Fibroblast of pulmonary artery (primary cell): ENCODE results near the gene ATXN7L3.

Source experiments
- DNase-seq: peaks from one replicate; pipeline ENCODE4 v3.0.0-alpha.2; 2010; ENCODE audit warnings: low read depth
- H3K4me3 ChIP-seq: replicated peaks from 2 replicates; pipeline ENCODE4 v1.5.1; 2011; ENCODE audit warnings: low read depth, mild to moderate bottlenecking, control low read depth, low read length, moderate library complexity
- TF ChIP-seq, protein P1 (sequence below): IDR thresholded peaks from 2 replicates; pipeline ENCODE4 v1.5.1; 2011; ENCODE audit warnings: mild to moderate bottlenecking, control low read depth, low read length, inconsistent platforms; ENCODE audit errors: missing control alignments

Gene ATXN7L3

DNA sequence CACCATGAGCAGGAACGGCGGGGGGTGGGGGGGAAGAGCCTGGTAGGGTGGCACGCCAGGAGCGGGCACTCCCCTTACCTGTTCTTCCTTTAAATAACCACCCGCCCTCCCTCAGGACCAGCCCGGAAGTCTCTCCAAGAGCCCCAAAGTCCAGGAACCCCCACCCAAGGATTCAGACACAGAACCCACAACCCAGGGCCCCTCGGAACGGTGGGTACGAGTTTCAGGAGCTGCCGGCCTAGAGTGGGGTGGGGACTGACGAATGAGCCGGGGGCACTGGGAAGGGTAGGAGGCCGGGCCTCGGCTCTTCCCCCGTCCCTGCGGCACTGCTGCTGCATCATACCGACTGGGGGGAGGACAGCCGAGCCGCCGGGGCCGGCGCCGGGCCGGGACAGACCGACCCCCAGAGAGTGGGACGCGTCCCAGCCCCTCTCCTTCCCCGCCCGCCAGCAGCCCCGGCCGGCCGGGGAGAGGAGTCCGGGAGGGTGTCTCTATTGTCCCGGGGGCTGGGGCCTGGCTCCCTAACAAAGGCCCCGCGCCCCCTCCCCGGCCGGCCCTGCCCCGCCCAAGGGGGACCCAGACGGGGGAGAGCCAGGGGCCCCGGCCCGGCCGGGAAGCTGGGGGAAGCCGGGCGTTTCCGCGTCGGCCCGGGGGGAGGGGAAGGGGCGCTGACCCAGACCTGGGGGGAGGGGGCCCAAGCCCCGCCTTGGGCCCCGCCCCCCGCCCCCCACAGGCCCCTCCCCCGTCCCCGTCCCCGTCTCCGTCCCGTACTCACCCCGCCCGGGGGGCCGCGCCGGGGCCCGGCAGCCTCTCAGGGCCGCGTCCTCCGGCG, 747 bp downstream of the ATXN7L3 start:
- TF ChIP-seq, protein P1, sequence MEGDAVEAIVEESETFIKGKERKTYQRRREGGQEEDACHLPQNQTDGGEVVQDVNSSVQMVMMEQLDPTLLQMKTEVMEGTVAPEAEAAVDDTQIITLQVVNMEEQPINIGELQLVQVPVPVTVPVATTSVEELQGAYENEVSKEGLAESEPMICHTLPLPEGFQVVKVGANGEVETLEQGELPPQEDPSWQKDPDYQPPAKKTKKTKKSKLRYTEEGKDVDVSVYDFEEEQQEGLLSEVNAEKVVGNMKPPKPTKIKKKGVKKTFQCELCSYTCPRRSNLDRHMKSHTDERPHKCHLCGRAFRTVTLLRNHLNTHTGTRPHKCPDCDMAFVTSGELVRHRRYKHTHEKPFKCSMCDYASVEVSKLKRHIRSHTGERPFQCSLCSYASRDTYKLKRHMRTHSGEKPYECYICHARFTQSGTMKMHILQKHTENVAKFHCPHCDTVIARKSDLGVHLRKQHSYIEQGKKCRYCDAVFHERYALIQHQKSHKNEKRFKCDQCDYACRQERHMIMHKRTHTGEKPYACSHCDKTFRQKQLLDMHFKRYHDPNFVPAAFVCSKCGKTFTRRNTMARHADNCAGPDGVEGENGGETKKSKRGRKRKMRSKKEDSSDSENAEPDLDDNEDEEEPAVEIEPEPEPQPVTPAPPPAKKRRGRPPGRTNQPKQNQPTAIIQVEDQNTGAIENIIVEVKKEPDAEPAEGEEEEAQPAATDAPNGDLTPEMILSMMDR: no peak
- DNase-seq: peak; percentile 53
- H3K4me3 ChIP-seq: peak overlapping the region; percentile 82

- H3K4me3 ChIP-seq: peak overlapping the region; percentile 82
- DNase-seq: peak; percentile 53
- TF ChIP-seq, protein P1: no peak
Observed at GRCh38 chr17:44197980-44198720, 1.5 kb downstream of the ATXN7L3 start.

DNA sequence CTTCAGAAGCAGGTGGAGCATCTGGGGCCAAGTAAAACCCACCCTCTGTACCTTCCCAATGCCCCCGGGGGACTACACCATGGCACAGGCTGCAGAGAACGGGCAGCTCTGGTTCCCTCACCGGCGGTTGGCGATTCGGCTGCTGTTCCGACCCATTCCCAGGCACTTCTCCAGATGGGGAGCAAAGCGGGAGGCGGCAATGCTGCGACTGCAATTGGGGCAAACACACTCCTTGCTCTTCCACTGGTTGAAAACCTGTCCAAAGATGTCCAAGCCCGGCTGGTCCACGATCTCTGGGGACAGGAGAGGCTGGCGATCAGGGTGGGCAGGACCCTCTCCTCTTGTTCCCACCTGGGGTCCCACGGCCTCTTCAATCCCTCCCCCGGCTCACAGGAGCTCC, 2.6 kb downstream of the ATXN7L3 start:
- TF ChIP-seq, protein P1: no peak
- DNase-seq: no peak
- H3K4me3 ChIP-seq: no peak overlapping the region

DNA sequence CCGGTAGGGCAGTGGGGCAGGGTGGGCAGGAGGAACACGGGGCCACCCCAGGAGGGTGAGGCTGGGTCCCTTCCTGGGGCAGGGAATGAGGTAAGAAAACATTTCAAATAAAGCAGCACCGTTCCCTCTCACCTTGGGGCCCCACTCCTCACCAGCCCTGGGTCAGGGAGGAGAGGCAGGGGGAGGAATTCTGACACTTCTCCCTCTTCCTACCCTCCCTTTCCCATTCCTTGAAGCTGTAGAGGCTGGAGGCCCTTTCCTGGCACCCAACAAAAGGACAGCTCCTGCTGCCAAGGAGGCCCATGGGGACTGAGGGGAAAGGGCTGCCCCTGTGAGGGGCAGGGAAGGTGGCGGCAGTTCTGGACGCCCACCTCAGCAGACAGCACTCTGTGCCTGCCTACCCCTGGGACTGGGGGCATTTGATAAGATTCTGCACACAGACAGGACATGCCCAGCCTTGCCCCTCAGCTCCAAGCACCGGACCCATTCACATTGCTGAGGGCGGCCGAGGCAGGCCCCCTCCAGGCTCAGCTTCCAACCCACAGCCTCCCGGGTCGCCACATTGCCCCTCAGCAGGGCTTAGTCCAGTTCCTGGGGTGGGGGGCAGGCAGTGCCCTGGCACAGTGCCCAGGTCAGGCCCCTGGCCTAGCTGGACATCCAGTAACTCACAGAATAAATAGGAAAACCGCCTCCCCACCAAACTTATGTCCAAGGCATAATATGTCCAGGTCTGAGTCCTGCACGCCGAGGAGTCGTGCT, 6.2 kb downstream of the ATXN7L3 start:
- H3K4me3 ChIP-seq: no peak overlapping the region
- no peak for DNase-seq
- TF ChIP-seq, protein P1: no peak

GRCh38 chr17:44192750-44193149, 6.9 kb downstream of the ATXN7L3 start:
- no peak overlapping the region for H3K4me3 ChIP-seq
- DNase-seq: no peak
- TF ChIP-seq, protein P1: no peak

DNA sequence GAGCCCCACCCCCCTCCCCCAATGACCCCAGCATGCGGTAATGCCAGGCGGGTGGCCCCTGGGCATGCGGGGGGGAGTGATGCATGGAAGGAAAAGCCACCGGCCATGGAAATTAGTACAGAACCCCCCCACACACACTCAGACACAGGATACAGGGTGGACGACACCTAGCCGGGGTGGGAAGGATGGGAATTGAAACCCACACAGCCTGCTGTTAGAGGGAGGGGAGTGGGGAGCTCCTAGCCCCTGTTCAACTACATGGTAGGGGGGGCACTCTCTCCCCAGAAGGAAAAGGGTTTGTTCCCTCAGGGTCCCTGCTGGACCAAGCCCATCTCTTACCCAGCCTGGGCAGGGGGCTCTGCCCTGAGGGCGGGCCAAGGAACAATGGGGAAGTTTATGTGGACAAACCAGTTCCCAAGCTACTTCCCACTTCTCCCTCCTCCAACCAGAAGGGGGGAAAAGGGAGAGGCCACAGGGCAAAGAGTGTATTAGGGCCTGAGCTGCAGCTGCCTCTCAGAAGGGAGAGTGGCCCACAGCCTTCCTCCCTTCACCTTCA, 7.7 kb downstream of the ATXN7L3 start:
- DNase-seq: no peak
- TF ChIP-seq, protein P1: no peak
- no peak overlapping the region for H3K4me3 ChIP-seq
